ENCODE data around the gene GTPBP1. TPM values are rescaled to one million over a fixed set of nuclear protein-coding genes. Genes with fewer than 3 reads are reported as not detected.
A peak's percentile ranks its signal among the peaks of the same experiment; 100 is the strongest.

Gene GTPBP1
- total RNA-seq, 1 experiment from 2014 or later, result 79.1 TPM

- TF ChIP-seq CTCF (IDR thresholded peaks at IDR 0.05; ENCODE audit: unreplicated experiment), result no peak
- Mint-ChIP-seq H3K36me3 (ENCODE audit: insufficient read depth, unreplicated experiment) (no peaks in the 10 kb centered on the region), H3K9me3 (ENCODE audit: low read depth, unreplicated experiment) (no peaks in the 10 kb centered on the region), H3K4me3 (ENCODE audit: low read depth, unreplicated experiment) (no peak overlapping the region), H3K27me3 (ENCODE audit: unreplicated experiment) (peaks cover 12% of the 10 kb centered on the region), H3K4me1 (ENCODE audit: low read depth, unreplicated experiment) (no peaks in the 10 kb centered on the region), H3K27ac (ENCODE audit: unreplicated experiment) (no peak overlapping the region)
- BruUV-seq (replicated peaks), result no TSS peak
- no peak for DNase-seq
- intact Hi-C loops (cut with micrococcal nuclease; ENCODE audit: unreplicated experiment), result no loop called here
- CTCF ChIA-PET, result no interaction called here
Observed at GRCh38 chr22:38775656-38776055, 69.9 kb downstream of the GTPBP1 start.

- no peaks in the 10 kb centered on the region for H3K36me3 Mint-ChIP-seq (ENCODE audit: insufficient read depth, unreplicated experiment)
- CTCF ChIA-PET, result no interaction called here
- H3K4me1 Mint-ChIP-seq (ENCODE audit: low read depth, unreplicated experiment), result no peaks in the 10 kb centered on the region
- DNase-seq, result no peak
- no peaks in the 10 kb centered on the region for H3K9me3 Mint-ChIP-seq (ENCODE audit: low read depth, unreplicated experiment)
- no TSS peak for BruUV-seq (replicated peaks)
- TF ChIP-seq CTCF (IDR thresholded peaks at IDR 0.05; ENCODE audit: unreplicated experiment), result no peak
- peaks cover 7% of the 10 kb centered on the region for H3K27me3 Mint-ChIP-seq (ENCODE audit: unreplicated experiment)
- no peak overlapping the region for H3K4me3 Mint-ChIP-seq (ENCODE audit: low read depth, unreplicated experiment)
- peak overlapping the region; percentile 72 for H3K27ac Mint-ChIP-seq (ENCODE audit: unreplicated experiment)
- intact Hi-C loops (cut with micrococcal nuclease; ENCODE audit: unreplicated experiment), result no loop called here
Observed at GRCh38 chr22:38776086-38776485, 70.3 kb downstream of the GTPBP1 start.

GRCh38 chr22:38777087-38777671, 71.4 kb downstream of the GTPBP1 start:
- CTCF ChIA-PET, result no interaction called here
- intact Hi-C loops (cut with micrococcal nuclease; ENCODE audit: unreplicated experiment), result no loop called here
- H3K36me3 Mint-ChIP-seq (ENCODE audit: insufficient read depth, unreplicated experiment), result no peaks in the 10 kb centered on the region

GRCh38 chr22:38781033-38781432, 75.3 kb downstream of the GTPBP1 start:
- Mint-ChIP-seq H3K27me3 (ENCODE audit: unreplicated experiment) (no peaks in the 10 kb centered on the region), H3K4me1 (ENCODE audit: low read depth, unreplicated experiment) (no peaks in the 10 kb centered on the region), H3K27ac (ENCODE audit: unreplicated experiment) (no peak overlapping the region), H3K9me3 (ENCODE audit: low read depth, unreplicated experiment) (no peaks in the 10 kb centered on the region), H3K4me3 (ENCODE audit: low read depth, unreplicated experiment) (no peak overlapping the region), H3K36me3 (ENCODE audit: insufficient read depth, unreplicated experiment) (peaks cover 6% of the 10 kb centered on the region)
- no TSS peak for BruUV-seq (replicated peaks)
- no peak for DNase-seq
- CTCF ChIA-PET, result no interaction called here
- intact Hi-C loops (cut with micrococcal nuclease; ENCODE audit: unreplicated experiment), result no loop called here
- no peak for TF ChIP-seq CTCF (IDR thresholded peaks at IDR 0.05; ENCODE audit: unreplicated experiment)

More at GRCh38 chr22:38777087-38777671, 71.4 kb downstream of the GTPBP1 start:
- no peaks in the 10 kb centered on the region for H3K4me1 Mint-ChIP-seq (ENCODE audit: low read depth, unreplicated experiment)
- no peak overlapping the region for H3K4me3 Mint-ChIP-seq (ENCODE audit: low read depth, unreplicated experiment)
- no peak overlapping the region for H3K27ac Mint-ChIP-seq (ENCODE audit: unreplicated experiment)
- H3K9me3 Mint-ChIP-seq (ENCODE audit: low read depth, unreplicated experiment), result no peaks in the 10 kb centered on the region
- DNase-seq, result no peak
- TF ChIP-seq CTCF (IDR thresholded peaks at IDR 0.05; ENCODE audit: unreplicated experiment), result no peak
- no TSS peak for BruUV-seq (replicated peaks)
- H3K27me3 Mint-ChIP-seq (ENCODE audit: unreplicated experiment), result no peaks in the 10 kb centered on the region

Measured in Calu3 (cell line).